CD4-positive, alpha-beta T cell treated with Interleukin-15 for 1 hour (primary cell): ENCODE data around the gene OR4L1.
"Not testable (repeated sequence)": the region's sequence is repeated elsewhere in the genome, so short reads cannot be mapped to it uniquely, and the experiment has no call there.

Source experiments
- DNase-seq: peaks from one replicate; pipeline ENCODE4 v3.0.0-alpha.2; 2020

The OR4L1 gene

DNA sequence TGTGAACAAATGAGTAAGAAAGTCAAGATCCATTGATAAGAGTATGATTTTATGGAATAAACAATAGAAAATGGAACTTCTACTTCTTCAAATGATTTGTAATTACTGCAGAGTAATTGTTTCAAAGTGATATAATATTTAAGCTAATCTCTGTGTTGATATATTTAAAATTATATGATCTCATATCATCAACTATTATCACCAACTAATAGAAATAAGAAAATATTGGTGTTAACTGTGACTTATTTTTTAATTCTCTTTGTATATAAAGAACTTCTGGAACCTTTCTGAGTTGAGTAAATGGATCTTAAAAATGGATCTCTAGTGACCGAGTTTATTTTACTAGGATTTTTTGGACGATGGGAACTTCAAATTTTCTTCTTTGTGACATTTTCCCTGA, at the start of gene OR4L1:
TSS of gene OR4L1 (plus strand) at position 301 of the 400 bp plus-strand sequence. CDS start at position 301, 0 bp downstream.
- no peak for DNase-seq

DNA sequence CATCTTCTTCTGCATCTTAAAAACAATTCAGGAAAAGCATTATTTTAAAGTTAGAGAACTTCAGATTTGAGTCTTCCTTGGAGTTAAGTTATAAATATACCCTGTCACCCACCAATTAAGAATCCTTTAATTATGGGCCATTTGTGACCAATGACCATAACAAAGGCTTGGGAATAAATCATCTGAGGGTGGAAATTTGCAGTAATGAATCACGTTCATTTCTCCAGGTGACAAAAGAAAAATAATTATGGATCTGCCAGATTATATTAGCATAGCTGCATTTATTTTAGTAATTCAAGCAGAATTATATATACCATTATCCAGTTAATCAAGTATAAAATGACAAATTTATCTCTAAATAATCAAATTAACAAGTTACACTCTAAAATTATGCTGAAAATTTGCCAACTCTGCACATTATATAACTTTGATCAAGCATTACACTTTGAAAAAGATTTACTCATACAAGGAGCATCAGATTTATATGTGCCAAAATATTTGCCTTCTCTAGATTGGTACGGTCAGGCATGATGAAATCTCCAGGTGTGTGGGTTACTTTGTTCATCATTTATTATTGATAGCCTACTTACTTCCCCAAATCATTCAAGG, 40.5 kb upstream of the OR4L1 start, which contains the start of gene OR4K14:
TSS of gene OR4K14 (minus strand) at position 51 of the 609 bp plus-strand sequence. CDS start 4,114 bp downstream, outside the sequence.
- no peak for DNase-seq

DNA sequence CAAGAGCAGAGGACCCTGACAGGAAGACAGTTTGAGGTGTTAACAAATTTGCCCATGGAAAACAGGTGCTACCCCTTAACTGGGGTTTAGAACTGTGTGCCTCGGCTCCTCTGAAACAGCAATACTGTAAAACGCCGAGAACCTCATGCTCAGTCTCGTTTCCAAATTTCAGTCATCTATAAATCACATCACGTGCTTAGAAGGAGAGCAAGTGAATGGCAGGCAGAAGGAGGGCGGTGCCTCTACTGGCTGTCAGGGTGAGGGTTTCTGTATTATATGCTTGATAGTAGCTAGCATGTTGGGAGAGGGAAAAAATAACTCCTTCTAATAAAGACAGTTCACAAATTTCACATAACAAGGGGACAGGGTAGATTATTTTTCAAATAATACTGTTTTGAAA, 28.8 kb upstream of the OR4L1 start:
- DNase-seq: no peak

DNA sequence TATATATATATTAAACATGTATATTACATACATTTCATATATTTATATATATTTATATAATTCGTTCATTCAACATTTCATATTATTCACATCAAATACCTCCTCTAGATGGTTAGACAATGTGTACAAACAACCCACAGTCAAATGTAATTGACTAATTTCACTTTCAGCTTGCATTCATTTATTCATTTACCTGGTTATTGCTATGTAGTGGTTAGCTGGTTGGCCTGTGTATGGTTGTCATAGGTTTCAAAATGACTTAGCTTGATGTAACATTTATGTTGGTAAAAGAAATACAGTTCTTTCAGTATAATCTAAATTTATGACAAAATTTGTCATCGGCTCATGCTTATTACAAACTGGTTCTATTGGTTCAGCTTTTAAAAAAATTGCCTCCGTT, 24.4 kb upstream of the OR4L1 start:
- no peak for DNase-seq

DNA sequence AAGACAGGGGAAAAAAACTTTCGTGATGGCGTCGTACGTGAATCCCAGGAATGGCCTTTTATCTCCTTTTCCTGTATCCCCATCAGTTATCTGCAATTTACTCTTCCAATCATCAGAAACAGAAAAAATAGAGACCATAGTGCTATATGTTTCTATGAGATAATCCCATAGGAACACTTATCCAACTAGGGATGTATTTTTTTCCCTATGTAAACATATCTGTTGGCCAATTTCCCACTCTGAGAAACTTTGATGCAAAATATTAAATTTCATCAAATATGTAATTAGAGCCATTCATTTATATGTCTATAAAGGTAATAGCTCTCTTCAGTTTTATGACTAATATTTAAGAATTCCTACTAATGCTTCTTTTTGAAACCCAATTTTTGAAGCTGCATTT, 23.9 kb upstream of the OR4L1 start, which contains the start of gene OR4K13:
TSS of gene OR4K13 (minus strand) at position 101 of the 400 bp plus-strand sequence. CDS start 1,280 bp downstream, outside the sequence.
- no peak for DNase-seq

- DNase-seq: no peak
These were observed 15.6 kb upstream of the OR4L1 start for GRCh38 chr14:20044243-20044642.

DNA sequence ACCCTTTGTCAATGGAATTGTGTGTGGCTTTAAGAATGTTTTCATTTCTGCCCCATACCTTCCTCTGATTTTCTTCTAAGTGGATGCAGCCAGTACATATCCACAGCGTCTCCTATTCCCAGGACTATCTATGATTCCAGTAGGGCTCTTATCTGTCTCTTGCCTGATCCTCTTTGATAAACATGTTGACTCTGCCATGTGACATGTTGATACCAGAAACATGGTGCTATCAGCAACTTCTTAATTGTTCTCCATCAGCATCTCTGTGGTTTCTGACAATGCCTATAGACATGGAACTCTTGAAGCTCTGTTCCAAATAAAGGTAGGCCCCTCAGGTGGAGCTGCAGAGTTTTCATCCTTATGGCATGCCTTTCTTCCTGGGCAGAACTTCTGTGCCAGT, 11.6 kb upstream of the OR4L1 start:
- DNase-seq: no peak

DNA sequence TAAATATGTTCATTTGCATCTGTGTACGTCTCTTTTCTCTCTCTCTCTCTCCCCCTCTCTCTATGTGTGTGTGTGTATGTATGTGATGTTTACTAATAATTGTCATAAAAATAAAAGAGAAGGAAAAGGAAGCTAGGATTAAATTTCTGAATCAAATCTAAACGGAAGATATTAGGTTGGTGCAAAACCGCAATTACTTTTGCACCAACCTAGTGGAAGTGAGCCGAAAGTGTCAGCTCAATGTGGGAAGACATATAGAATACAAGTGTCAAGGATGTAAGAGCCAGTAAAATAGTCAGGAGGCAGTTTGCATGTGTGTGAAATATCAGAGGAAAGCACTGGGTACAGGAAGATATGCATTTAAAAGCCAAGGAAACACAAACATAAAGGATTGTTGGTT, 32.2 kb downstream of the OR4L1 start:
- DNase-seq: no peak

GRCh38 chr14:20093442-20093841, 33.6 kb downstream of the OR4L1 start:
- no peak for DNase-seq

DNA sequence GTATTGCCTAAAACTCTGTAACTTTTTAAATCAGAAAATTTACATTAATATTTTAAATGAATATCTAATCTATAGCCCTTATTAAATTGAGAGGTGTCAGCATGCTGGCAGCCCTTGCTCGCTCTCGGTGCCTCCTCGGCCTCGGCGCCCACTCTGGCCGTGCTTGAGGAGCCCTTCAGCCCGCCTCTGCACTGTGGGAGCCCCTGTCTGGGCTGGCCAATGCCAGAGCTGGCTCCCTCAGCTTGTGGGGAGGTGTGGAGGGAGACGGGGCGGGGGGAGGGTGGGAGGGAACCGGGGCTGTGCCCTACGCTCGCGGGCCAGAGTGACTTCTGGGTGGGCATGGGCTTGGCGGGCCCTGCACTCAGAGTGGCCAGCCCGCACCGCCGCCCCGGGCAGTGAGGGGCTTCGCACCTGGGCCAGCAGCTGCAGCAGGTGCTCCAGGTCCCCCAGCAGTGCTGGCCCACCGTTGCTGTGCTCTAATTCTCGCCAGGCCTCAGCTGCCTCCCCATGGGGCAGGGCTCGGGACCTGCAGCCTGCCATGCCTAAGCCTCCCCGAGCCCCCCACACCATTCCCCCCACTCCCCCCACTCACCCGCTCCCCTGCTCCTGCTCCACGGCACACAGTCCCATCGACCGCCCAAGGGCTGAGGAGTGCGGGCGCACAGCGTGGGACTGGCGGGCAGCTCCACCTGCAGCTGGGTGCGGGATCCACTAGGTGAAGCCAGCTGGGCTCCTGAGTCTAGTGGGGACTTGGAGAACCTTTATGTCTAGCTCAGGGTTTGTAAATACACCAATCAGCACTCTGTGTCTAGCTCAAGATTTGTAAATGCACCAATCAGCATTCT, 39.3 kb downstream of the OR4L1 start:
- DNase-seq: not testable (repeated sequence)

DNA sequence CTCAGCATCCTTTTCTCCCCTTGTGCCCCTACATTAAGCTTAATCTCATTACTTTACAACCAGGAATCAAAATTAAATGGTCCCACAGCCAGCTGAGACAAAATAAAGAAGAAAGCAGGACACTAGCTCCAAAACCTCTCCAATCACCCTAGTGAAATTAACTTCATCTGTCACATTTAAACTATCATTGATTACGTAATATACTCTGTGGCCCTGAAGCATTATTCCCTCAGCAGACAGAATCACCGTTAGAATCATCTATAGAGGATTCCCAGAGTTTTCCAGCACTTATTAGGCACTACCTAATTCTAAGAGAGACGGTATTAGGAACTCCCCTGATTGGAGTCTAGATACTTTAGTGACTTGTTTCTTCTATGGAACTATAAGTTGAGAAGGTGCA, 50.6 kb downstream of the OR4L1 start, which contains the start of gene OR4K17:
TSS of gene OR4K17 (plus strand) at position 302 of the 400 bp plus-strand sequence. CDS start 6,761 bp downstream, outside the sequence.
- DNase-seq: no peak
